Skin of body (tissue), 2 donors: Measurements from ENCODE around the gene IFRD2. TPM values are rescaled to one million over a fixed set of nuclear protein-coding genes. Genes with fewer than 3 reads are reported as not detected.
A peak's percentile ranks its signal among the peaks of the same experiment; 100 is the strongest.

ENCODE experiments used
- DNase-seq: peaks from one replicate; lab custom pipeline; 2025; lab: John Stamatoyannopoulos, UW
- total RNA-seq: library from RNA; depleted of rRNA; stranded (reverse); fragments of >200 nt; gene quantifications from one replicate; pipeline ENCODE4 v1.2.3, GENCODE V29; 2014

IFRD2 gene
- 32.7 TPM for total RNA-seq

GRCh38 chr3:50292159-50293078 lies at the start of gene IFRD2:
Gene IFRD2 (minus strand): TSS chr3:50292429. CDS start chr3:50292274, 155 bp downstream.
- DNase-seq = peak; percentile 99

GRCh38 chr3:50341537-50341936 lies 49.3 kb upstream of the IFRD2 start:
- DNase-seq = no peak

- peak; percentile 77 for DNase-seq
Observed at GRCh38 chr3:50340448-50341329, 48.5 kb upstream of the IFRD2 start, which contains the start of gene RASSF1. Gene RASSF1 (minus strand): TSS chr3:50340836. CDS start chr3:50340805, 31 bp downstream.

- DNase-seq = no peak
Observed at GRCh38 chr3:50340147-50340447, 47.9 kb upstream of the IFRD2 start.

GRCh38 chr3:50339485-50340146 lies 47.4 kb upstream of the IFRD2 start:
- DNase-seq = no peak

- no peak for DNase-seq
Observed at GRCh38 chr3:50338965-50339364, 46.7 kb upstream of the IFRD2 start.

- peak; percentile 97 for DNase-seq
Observed at GRCh38 chr3:50337175-50337861, 45.1 kb upstream of the IFRD2 start.

- DNase-seq = peak; percentile 56
Observed at GRCh38 chr3:50336452-50337174, 44.4 kb upstream of the IFRD2 start.

- no peak for DNase-seq
Observed at GRCh38 chr3:50334339-50335075, 42.3 kb upstream of the IFRD2 start.

- peak; percentile 24 for DNase-seq
Observed at GRCh38 chr3:50333744-50334328, 41.6 kb upstream of the IFRD2 start.

GRCh38 chr3:50331364-50331907 lies 39.2 kb upstream of the IFRD2 start:
- no peak for DNase-seq

- no peak for DNase-seq
Observed at GRCh38 chr3:50330330-50330729, 38.1 kb upstream of the IFRD2 start.

- DNase-seq = peak; percentile 90
Observed at GRCh38 chr3:50327943-50328691, 35.9 kb upstream of the IFRD2 start, which contains the start of gene TUSC2. Gene TUSC2 (minus strand): TSS chr3:50328223. CDS start chr3:50328099, 124 bp downstream.

GRCh38 chr3:50327129-50327528 lies 34.9 kb upstream of the IFRD2 start:
- no peak for DNase-seq

GRCh38 chr3:50326182-50326541 lies 33.9 kb upstream of the IFRD2 start:
- DNase-seq = no peak

- no peak for DNase-seq
Observed at GRCh38 chr3:50325497-50326181, 33.4 kb upstream of the IFRD2 start.

GRCh38 chr3:50325113-50325480 lies 32.9 kb upstream of the IFRD2 start:
- no peak for DNase-seq
